ENCODE results near the gene ZNF106. TPM values are rescaled to one million over a fixed set of nuclear protein-coding genes. Genes with fewer than 3 reads are reported as not detected.

ZNF106 gene
- total RNA-seq, 2 donors from 2014 or later = 42.1 to 46.2 TPM

DNA sequence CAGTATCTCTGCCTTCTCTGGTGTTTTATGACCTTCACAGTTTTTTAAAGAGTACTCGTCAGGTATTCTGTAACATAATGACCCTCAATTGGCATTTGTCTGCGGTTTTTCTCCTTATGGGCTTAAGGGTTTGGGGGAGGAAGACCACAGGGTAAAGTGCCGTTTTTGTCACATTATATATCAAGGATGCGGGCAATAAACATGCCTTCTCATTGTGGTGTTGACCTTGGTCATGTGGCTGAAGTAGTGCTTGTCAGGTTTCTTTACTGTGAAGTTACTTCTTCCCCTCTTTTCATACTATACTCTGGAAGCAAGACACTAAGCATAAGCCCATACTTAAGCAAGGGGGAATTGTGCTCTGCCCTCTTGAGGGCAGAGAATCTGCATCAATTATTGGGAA lies 115.0 kb downstream of the ZNF106 start:
- Histone ChIP-seq H3K27me3 (ENCODE audit: control insufficient read depth, insufficient read depth, low read length, poor library complexity, severe bottlenecking) (no peaks in the 10 kb centered on the region), H3K9me3 (ENCODE audit: control insufficient read depth, low read length) (peaks cover 41% of the 10 kb centered on the region)

DNA sequence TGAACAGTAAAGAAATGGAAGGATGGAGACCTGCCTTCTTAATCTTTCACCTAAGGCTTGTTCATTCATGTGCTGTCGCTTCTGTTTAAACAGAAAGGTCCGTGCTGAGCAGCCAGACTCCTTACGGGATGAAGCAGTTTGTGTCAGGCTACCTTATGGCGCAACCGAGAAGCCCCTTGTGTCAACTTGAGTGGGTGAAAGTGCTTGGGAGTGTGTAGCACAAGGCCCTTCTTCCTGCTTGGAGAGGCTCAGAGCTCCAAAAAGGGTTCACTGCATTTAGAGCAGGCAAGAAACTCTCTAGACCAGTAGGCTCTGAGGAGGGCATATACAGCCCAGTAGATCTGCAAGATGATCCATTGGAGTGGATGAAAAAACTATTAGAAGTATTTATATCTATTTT lies 115.7 kb downstream of the ZNF106 start:
- no peaks in the 10 kb centered on the region for H3K4me1 ChIP-seq (ENCODE audit: control insufficient read depth, insufficient read depth, low read length)
- H3K4me1 Mint-ChIP-seq = no peaks in the 10 kb centered on the region
- peaks cover 42% of the 10 kb centered on the region for H3K9me3 ChIP-seq (ENCODE audit: control insufficient read depth, low read length)
- H3K4me3 ChIP-seq (ENCODE audit: low read length) = no peak overlapping the region
- no peak overlapping the region for H3K4me3 Mint-ChIP-seq
- TF ChIP-seq, protein P1, sequence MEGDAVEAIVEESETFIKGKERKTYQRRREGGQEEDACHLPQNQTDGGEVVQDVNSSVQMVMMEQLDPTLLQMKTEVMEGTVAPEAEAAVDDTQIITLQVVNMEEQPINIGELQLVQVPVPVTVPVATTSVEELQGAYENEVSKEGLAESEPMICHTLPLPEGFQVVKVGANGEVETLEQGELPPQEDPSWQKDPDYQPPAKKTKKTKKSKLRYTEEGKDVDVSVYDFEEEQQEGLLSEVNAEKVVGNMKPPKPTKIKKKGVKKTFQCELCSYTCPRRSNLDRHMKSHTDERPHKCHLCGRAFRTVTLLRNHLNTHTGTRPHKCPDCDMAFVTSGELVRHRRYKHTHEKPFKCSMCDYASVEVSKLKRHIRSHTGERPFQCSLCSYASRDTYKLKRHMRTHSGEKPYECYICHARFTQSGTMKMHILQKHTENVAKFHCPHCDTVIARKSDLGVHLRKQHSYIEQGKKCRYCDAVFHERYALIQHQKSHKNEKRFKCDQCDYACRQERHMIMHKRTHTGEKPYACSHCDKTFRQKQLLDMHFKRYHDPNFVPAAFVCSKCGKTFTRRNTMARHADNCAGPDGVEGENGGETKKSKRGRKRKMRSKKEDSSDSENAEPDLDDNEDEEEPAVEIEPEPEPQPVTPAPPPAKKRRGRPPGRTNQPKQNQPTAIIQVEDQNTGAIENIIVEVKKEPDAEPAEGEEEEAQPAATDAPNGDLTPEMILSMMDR (conservative IDR thresholded peaks at IDR 0.05) = no peak
- H3K27me3 ChIP-seq (ENCODE audit: control insufficient read depth, insufficient read depth, low read length, poor library complexity, severe bottlenecking) = no peaks in the 10 kb centered on the region
- peaks cover 4% of the 10 kb centered on the region for H3K36me3 Mint-ChIP-seq (ENCODE audit: low read depth)
- H3K27ac Mint-ChIP-seq = no peak overlapping the region
- no peaks in the 10 kb centered on the region for H3K36me3 ChIP-seq (ENCODE audit: control insufficient read depth, insufficient read depth, low read length)
- no peak overlapping the region for H3K27ac ChIP-seq (ENCODE audit: low read depth, low read length)
- peaks cover 14% of the 10 kb centered on the region for H3K27me3 Mint-ChIP-seq (ENCODE audit: insufficient read depth)
- H3K9me3 Mint-ChIP-seq = peaks cover 35% of the 10 kb centered on the region
- no peak overlapping the region for H3K9ac ChIP-seq (ENCODE audit: extremely low read depth, low read length, poor library complexity, severe bottlenecking)
- no peak for DNase-seq
- WGBS, 2 experiments (ENCODE audit: insufficient coverage in 1 of 2, insufficient read length in 1 of 2) = 94 to 100% methylated on average over 4 to 5 of the region's 5 CpGs

More for the DNA sequence above, 115.0 kb downstream of the ZNF106 start:
- WGBS, 2 experiments (ENCODE audit: insufficient coverage in 1 of 2, insufficient read length in 1 of 2) = 83% methylated on average over 4 of the region's 4 CpGs; no CpG with 5 or more reads in 1 of the 2 experiments
- Mint-ChIP-seq H3K36me3 (ENCODE audit: low read depth) (peaks cover 4% of the 10 kb centered on the region), H3K4me3 (no peak overlapping the region), H3K9me3 (peaks cover 29% of the 10 kb centered on the region), H3K27me3 (ENCODE audit: insufficient read depth) (peaks cover 8% of the 10 kb centered on the region), H3K27ac (no peak overlapping the region), H3K4me1 (no peaks in the 10 kb centered on the region)
- DNase-seq = no peak
- Histone ChIP-seq H3K9ac (ENCODE audit: extremely low read depth, low read length, poor library complexity, severe bottlenecking) (no peak overlapping the region), H3K4me3 (ENCODE audit: low read length) (no peak overlapping the region), H3K27ac (ENCODE audit: low read depth, low read length) (no peak overlapping the region), H3K36me3 (ENCODE audit: control insufficient read depth, insufficient read depth, low read length) (no peaks in the 10 kb centered on the region), H3K4me1 (ENCODE audit: control insufficient read depth, insufficient read depth, low read length) (no peaks in the 10 kb centered on the region)
- TF ChIP-seq, protein P1 (conservative IDR thresholded peaks at IDR 0.05) = no peak

DNA sequence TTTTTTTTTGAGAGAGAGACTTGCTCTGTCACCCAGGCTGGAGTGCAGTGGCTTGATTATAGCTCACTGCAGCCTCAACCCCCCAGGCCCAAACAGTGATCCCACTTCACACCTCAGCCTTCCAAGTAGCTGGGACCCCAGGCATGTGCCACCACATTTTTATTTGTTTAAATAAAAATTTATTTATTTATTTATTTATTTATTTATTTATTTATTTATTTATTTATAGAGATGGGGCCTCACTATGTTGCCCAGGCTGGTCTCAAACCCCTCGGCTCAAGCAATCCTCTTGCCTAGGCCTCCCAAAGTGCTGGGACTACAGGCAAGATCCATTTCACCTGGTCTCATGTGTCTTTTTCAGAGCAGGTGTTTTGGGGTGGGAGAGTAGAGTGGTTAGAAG lies 116.1 kb downstream of the ZNF106 start:
- TF ChIP-seq, protein P1 (conservative IDR thresholded peaks at IDR 0.05) = no peak
- Histone ChIP-seq H3K27ac (ENCODE audit: low read depth, low read length) (no peak overlapping the region), H3K27me3 (ENCODE audit: control insufficient read depth, insufficient read depth, low read length, poor library complexity, severe bottlenecking) (no peaks in the 10 kb centered on the region), H3K9me3 (ENCODE audit: control insufficient read depth, low read length) (peaks cover 42% of the 10 kb centered on the region), H3K4me1 (ENCODE audit: control insufficient read depth, insufficient read depth, low read length) (no peaks in the 10 kb centered on the region), H3K9ac (ENCODE audit: extremely low read depth, low read length, poor library complexity, severe bottlenecking) (no peak overlapping the region), H3K36me3 (ENCODE audit: control insufficient read depth, insufficient read depth, low read length) (no peaks in the 10 kb centered on the region), H3K4me3 (ENCODE audit: low read length) (no peak overlapping the region)
- Mint-ChIP-seq H3K9me3 (peaks cover 40% of the 10 kb centered on the region), H3K4me1 (no peaks in the 10 kb centered on the region), H3K36me3 (ENCODE audit: low read depth) (peaks cover 4% of the 10 kb centered on the region), H3K27ac (no peak overlapping the region), H3K4me3 (no peak overlapping the region), H3K27me3 (ENCODE audit: insufficient read depth) (peaks cover 14% of the 10 kb centered on the region)
- WGBS, 2 experiments (ENCODE audit: insufficient coverage in 1 of 2, insufficient read length in 1 of 2) = 83% methylated on average over 1 of the region's 1 CpG; no CpG with 5 or more reads in 1 of the 2 experiments
- DNase-seq = no peak

Measured in endodermal cell (in vitro differentiated cells).